Measurements from ENCODE around the gene GLOD4. TPM values are rescaled to one million over a fixed set of nuclear protein-coding genes. Genes with fewer than 3 reads are reported as not detected.

Gene GLOD4
- total RNA-seq, 1 donor from 2014 or later, result 53.4 TPM

DNA sequence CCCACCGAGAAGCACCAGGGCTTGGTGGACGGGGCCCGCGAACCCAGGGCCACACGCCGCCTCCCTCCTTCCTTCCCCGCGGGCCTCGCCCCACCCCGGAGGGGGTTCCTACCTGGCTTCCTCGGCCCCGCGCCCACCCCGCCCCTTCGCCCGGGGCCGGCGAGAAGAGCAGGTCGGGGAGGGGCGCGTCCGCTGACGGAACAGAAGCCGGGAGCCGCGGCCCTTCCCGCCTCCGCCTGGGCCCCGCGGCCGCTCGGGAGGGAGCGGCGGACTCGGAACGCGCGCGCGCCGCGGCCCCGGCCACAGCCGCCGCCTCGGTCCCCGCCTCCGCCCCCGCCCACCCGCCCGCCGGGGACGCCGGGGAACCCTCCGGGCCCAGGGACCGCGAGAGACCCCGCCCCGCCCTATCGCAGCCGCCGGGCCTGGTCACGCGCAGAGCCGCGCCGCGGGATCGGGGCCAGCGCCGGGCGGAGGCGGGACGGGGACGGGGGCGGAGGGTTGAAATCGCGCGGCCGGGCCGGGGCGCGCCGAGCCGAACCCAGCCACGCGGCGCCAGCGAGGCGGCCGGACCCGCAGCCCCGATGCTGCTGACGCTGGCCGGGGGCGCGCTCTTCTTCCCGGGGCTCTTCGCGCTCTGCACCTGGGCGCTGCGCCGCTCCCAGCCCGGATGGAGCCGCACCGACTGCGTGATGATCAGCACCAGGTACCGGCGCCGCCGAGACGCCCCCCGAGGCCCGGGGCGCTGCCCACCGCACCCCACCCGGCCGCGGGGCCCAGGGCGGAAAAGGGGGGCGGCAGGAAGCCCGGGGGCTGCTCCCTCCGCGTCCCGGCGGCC lies 49.8 kb downstream of the GLOD4 start, which contains the start of gene TLCD3A:
Gene TLCD3A, plus strand, starts transcription at position 530 of the 835 bp plus-strand sequence. Its CDS starts 52 bp downstream, at position 582.
- H3K4me3 Mint-ChIP-seq (ENCODE audit: unreplicated experiment), result peak within 1 kb of the TSS; percentile 88

DNA sequence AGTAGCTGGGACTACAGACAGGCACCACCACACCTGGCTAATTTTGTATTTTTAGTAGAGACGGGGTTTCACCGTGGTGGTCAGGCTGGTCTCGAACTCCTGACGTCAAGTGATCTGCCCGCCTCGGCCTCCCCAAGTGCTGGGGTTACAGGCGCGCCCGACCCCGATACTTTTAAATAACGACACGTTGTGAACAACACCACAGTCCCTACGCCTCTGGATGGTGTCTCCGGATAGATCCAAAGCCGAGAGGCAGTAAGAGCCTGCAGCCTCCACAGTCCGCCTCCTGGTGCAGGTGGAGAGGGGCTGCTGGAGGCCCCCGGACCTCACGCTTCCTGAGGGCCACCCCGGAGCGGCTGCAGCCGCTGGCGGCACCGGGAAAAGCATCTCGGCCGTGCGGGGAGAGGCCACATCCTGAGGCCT lies 50.4 kb downstream of the GLOD4 start:
- no peak for DNase-seq (ENCODE audit: low spot score)
- Mint-ChIP-seq H3K27ac (ENCODE audit: unreplicated experiment) (peak overlapping the region; percentile 32), H3K4me1 (ENCODE audit: low read depth) (peaks cover 27% of the 10 kb centered on the region), H3K27me3 (ENCODE audit: low read depth) (no peaks in the 10 kb centered on the region), H3K9me3 (ENCODE audit: low read depth) (no peaks in the 10 kb centered on the region), H3K4me3 (ENCODE audit: unreplicated experiment) (peak overlapping the region; percentile 67), H3K36me3 (ENCODE audit: low read depth) (peaks cover 5% of the 10 kb centered on the region)
- TF ChIP-seq, protein P1, sequence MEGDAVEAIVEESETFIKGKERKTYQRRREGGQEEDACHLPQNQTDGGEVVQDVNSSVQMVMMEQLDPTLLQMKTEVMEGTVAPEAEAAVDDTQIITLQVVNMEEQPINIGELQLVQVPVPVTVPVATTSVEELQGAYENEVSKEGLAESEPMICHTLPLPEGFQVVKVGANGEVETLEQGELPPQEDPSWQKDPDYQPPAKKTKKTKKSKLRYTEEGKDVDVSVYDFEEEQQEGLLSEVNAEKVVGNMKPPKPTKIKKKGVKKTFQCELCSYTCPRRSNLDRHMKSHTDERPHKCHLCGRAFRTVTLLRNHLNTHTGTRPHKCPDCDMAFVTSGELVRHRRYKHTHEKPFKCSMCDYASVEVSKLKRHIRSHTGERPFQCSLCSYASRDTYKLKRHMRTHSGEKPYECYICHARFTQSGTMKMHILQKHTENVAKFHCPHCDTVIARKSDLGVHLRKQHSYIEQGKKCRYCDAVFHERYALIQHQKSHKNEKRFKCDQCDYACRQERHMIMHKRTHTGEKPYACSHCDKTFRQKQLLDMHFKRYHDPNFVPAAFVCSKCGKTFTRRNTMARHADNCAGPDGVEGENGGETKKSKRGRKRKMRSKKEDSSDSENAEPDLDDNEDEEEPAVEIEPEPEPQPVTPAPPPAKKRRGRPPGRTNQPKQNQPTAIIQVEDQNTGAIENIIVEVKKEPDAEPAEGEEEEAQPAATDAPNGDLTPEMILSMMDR (IDR thresholded peaks at IDR 0.05), result peak; percentile 15

More for the DNA sequence above, 49.8 kb downstream of the GLOD4 start, which contains the start of gene TLCD3A:
- peak within 1 kb of the TSS; percentile 82 for H3K27ac Mint-ChIP-seq (ENCODE audit: unreplicated experiment)
- TF ChIP-seq, protein P1 (IDR thresholded peaks at IDR 0.05), result no peak
- no peaks in the 10 kb centered on the region for H3K27me3 Mint-ChIP-seq (ENCODE audit: low read depth)
- H3K4me1 Mint-ChIP-seq (ENCODE audit: low read depth), result peaks cover 27% of the 10 kb centered on the region
- peaks cover 5% of the 10 kb centered on the region for H3K36me3 Mint-ChIP-seq (ENCODE audit: low read depth)
- H3K9me3 Mint-ChIP-seq (ENCODE audit: low read depth), result no peaks in the 10 kb centered on the region
- no peak for DNase-seq (ENCODE audit: low spot score)

DNA sequence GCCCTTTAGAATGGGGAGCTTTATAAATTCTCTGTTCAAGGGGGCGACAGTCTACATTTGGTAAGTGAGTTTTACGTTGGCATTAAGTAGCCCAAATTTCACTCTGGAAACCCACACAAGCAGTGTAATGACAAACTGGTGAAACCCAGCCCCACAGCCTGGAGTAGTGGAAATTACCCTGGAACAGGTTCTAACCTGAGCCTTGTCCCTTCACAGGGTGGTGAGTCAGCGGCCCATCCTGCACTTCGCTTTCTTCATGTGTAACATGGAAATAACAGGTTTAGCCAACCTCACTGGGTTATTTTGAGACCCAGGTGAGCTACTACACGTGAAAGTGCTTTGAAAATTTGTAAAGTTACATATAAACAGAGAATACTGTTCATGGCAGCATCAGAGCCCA lies 53.2 kb downstream of the GLOD4 start:
- no peaks in the 10 kb centered on the region for H3K27me3 Mint-ChIP-seq (ENCODE audit: low read depth)
- H3K4me1 Mint-ChIP-seq (ENCODE audit: low read depth), result peaks cover 22% of the 10 kb centered on the region
- no peaks in the 10 kb centered on the region for H3K9me3 Mint-ChIP-seq (ENCODE audit: low read depth)
- H3K36me3 Mint-ChIP-seq (ENCODE audit: low read depth), result peaks cover 2% of the 10 kb centered on the region
- TF ChIP-seq, protein P1 (IDR thresholded peaks at IDR 0.05), result no peak
- H3K4me3 Mint-ChIP-seq (ENCODE audit: unreplicated experiment), result no peak overlapping the region
- DNase-seq (ENCODE audit: low spot score), result no peak
- no peak overlapping the region for H3K27ac Mint-ChIP-seq (ENCODE audit: unreplicated experiment)

DNA sequence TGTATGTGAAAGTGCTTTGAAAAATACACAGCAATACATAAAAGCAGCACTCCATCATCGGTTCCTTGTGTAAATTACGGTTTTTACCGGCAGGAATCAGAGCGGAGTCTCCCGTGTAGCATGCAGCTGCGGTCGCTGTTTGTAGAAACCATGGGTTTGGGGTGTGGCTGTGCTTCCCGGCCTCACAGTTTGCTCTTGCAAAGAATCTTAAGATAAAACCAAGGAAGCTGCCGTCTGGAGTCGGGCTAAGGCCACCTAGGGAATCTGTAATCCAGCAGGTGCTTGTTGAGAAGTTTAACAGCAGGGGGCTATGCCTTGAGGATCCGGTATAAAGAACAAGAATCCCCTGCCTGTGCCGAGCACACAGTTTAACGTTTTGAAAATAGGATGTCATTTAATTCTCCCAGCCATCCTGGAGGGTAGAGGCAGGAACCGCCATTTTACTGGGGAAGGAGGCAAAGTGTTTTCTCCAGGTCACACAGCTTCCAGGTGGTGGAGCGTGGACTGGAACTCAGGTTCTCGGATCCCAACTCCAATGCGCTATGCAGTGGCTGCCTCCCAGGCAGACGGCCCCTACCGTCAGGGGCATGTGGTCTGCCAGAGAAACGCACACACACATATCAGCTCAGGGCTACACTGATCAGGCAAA lies 55.7 kb downstream of the GLOD4 start:
- TF ChIP-seq, protein P1 (IDR thresholded peaks at IDR 0.05), result no peak

DNA sequence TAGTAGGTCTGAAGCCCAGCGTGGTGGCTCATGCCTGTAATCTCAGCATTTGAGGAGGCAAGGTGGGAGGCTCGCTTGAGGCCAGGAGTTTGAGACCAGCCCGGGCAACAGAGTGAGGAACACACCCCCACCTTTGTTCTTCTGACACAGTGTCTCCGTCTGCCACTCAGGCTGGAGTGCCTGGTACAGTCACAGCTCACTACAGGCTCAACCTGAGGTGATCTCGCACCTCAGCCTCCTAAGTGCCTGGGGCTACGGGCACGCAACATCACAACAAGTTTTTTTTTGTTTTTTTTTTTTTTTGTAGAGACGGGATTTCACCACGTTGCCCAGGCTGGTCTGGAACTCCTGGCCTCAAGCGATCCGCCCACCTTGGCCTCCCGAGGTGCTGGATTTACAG lies 56.3 kb downstream of the GLOD4 start:
- Mint-ChIP-seq H3K9me3 (ENCODE audit: low read depth) (no peaks in the 10 kb centered on the region), H3K27me3 (ENCODE audit: low read depth) (no peaks in the 10 kb centered on the region), H3K36me3 (ENCODE audit: low read depth) (no peaks in the 10 kb centered on the region), H3K4me1 (ENCODE audit: low read depth) (peaks cover 3% of the 10 kb centered on the region), H3K4me3 (ENCODE audit: unreplicated experiment) (no peak overlapping the region), H3K27ac (ENCODE audit: unreplicated experiment) (no peak overlapping the region)
- DNase-seq (ENCODE audit: low spot score), result no peak
- TF ChIP-seq, protein P1 (IDR thresholded peaks at IDR 0.05), result no peak

More for the DNA sequence above, 55.7 kb downstream of the GLOD4 start:
- Mint-ChIP-seq H3K4me1 (ENCODE audit: low read depth) (peaks cover 10% of the 10 kb centered on the region), H3K4me3 (ENCODE audit: unreplicated experiment) (no peak overlapping the region), H3K27ac (ENCODE audit: unreplicated experiment) (no peak overlapping the region), H3K36me3 (ENCODE audit: low read depth) (no peaks in the 10 kb centered on the region), H3K9me3 (ENCODE audit: low read depth) (no peaks in the 10 kb centered on the region), H3K27me3 (ENCODE audit: low read depth) (no peaks in the 10 kb centered on the region)
- no peak for DNase-seq (ENCODE audit: low spot score)

All from chondrocyte (in vitro differentiated cells).